ENCODE measurements around the gene SLC35C1.

DNA sequence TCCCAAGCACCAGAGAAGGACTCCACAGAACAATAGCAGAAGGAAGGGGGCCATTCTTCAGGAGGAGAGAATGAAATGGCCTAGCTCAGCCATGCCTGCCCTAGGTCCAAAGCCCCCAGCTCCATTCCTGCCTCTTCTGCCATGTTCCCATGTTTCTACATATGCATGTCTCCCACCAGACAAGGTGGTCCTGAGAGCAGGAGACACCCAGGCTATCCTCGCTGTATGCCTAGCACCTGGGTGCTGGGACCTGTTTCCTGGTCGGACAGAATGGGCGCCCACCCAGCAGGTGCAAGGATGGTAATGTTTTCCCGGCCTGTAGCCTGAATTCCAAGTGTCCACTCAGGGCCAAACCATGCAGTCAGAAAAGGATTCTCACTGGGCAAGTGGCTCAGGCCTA, 30.2 kb upstream of the SLC35C1 start:
- TF ChIP-seq, protein P1, sequence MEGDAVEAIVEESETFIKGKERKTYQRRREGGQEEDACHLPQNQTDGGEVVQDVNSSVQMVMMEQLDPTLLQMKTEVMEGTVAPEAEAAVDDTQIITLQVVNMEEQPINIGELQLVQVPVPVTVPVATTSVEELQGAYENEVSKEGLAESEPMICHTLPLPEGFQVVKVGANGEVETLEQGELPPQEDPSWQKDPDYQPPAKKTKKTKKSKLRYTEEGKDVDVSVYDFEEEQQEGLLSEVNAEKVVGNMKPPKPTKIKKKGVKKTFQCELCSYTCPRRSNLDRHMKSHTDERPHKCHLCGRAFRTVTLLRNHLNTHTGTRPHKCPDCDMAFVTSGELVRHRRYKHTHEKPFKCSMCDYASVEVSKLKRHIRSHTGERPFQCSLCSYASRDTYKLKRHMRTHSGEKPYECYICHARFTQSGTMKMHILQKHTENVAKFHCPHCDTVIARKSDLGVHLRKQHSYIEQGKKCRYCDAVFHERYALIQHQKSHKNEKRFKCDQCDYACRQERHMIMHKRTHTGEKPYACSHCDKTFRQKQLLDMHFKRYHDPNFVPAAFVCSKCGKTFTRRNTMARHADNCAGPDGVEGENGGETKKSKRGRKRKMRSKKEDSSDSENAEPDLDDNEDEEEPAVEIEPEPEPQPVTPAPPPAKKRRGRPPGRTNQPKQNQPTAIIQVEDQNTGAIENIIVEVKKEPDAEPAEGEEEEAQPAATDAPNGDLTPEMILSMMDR (IDR thresholded peaks at IDR 0.05) = no peak
- TF ChIP-seq POLR2AphosphoS5 (IDR thresholded peaks at IDR 0.05) (no peak), POLR2A (IDR thresholded peaks at IDR 0.05) (no peak)
